DOHH2 (cell line): Measurements from ENCODE around the gene RSF1.

Experiments used
- H3F3A ChIP-seq: fragments of 200-600 bp; sonication (generic), shearing (Covaris generic); 2 replicates; pipeline ENCODE4 v1.6.0; 2016; ENCODE audit warnings: antibody characterized with exemption, mild to moderate bottlenecking; ENCODE audit not compliant: control insufficient read depth, insufficient read depth
- H3K27ac ChIP-seq: fragments of 200-600 bp; sonication (generic); 2 replicates; pipeline ENCODE4 v1.5.1; 2014; ENCODE audit warnings: low read depth, mild to moderate bottlenecking, low read length, moderate library complexity
- H3K27me3 ChIP-seq: fragments of 200-600 bp; sonication (generic); 2 replicates; pipeline ENCODE4 v1.6.1; 2014; ENCODE audit warnings: mild to moderate bottlenecking, low read length, mixed read lengths; ENCODE audit not compliant: control insufficient read depth
- H3K36me3 ChIP-seq: fragments of 200-600 bp; sonication (generic); 2 replicates; pipeline ENCODE4 v1.6.1; 2014; ENCODE audit warnings: mild to moderate bottlenecking, low read length, moderate library complexity, mixed read lengths; ENCODE audit not compliant: control insufficient read depth
- H3K4me1 ChIP-seq: fragments of 200-600 bp; sonication (generic); 2 replicates; pipeline ENCODE4 v1.6.1; 2014; ENCODE audit warnings: mild to moderate bottlenecking, low read length, mixed read lengths; ENCODE audit not compliant: control insufficient read depth
- H3K4me2 ChIP-seq: fragments of 200-600 bp; sonication (generic); 2 replicates; pipeline ENCODE4 v1.6.0; 2014; ENCODE audit warnings: mild to moderate bottlenecking, low read length, moderate library complexity
- H3K4me3 ChIP-seq: fragments of 200-600 bp; sonication (generic); 2 replicates; pipeline ENCODE4 v1.5.1; 2014; ENCODE audit warnings: mild to moderate bottlenecking, low read length, mixed read lengths
- H3K79me2 ChIP-seq: fragments of 200-600 bp; sonication (generic); 2 replicates; pipeline ENCODE4 v1.6.1; 2014; ENCODE audit warnings: mild to moderate bottlenecking, low read length, mixed read lengths; ENCODE audit not compliant: control insufficient read depth
- H3K9me2 ChIP-seq: fragments of 200-600 bp; sonication (generic); replicated peaks from 2 replicates; pipeline ENCODE4 v1.6.1; 2014; ENCODE audit warnings: mild to moderate bottlenecking, low read length, mixed read lengths; ENCODE audit not compliant: control insufficient read depth
- H3K9me3 ChIP-seq: fragments of 200-600 bp; sonication (generic); 2 replicates; pipeline ENCODE4 v1.6.1; 2014; ENCODE audit warnings: antibody characterized with exemption, low read length, mixed read lengths; ENCODE audit not compliant: control insufficient read depth, insufficient read depth
- H4K20me1 ChIP-seq: fragments of 200-600 bp; sonication (generic); 2 replicates; pipeline ENCODE4 v1.6.0; 2014; ENCODE audit warnings: low read depth, mild to moderate bottlenecking, antibody characterized with exemption, low read length, moderate library complexity; ENCODE audit not compliant: control insufficient read depth, insufficient read depth
- EZH2phosphoT487 ChIP-seq: fragments of 200-600 bp; sonication (generic); IDR thresholded peaks from 2 replicates; pipeline ENCODE4 v1.6.1; 2017; ENCODE audit warnings: borderline replicate concordance, mild to moderate bottlenecking, antibody characterized with exemption, low read length, moderate library complexity, mixed read lengths
- TF ChIP-seq, protein P1 (sequence below): fragments of 200-600 bp; sonication (generic); IDR thresholded peaks from one replicate; pipeline ENCODE4 v1.5.1; 2014; ENCODE audit warnings: antibody characterized with exemption, mild to moderate bottlenecking, low read depth, low read length; ENCODE audit not compliant: poor library complexity, severe bottlenecking

Gene RSF1

GRCh38 chr11:77814848-77815247 is 5.7 kb downstream of the RSF1 start:
- Histone ChIP-seq H3F3A (peaks cover 3% of the 10 kb centered on the region; the same call in 1 of the 2 replicates), H3K79me2 (peaks cover 100% of the 10 kb centered on the region), H3K36me3 (peaks cover 76% of the 10 kb centered on the region), H3K9me3 (peaks cover 4% of the 10 kb centered on the region; the same call in 1 of the 2 replicates), H3K27me3 (no peaks in the 10 kb centered on the region), H3K4me2 (no peak overlapping the region), H3K4me1 (peaks cover 15% of the 10 kb centered on the region), H3K4me3 (no peak overlapping the region), H3K27ac (no peak overlapping the region), H4K20me1 (peaks cover 12% of the 10 kb centered on the region), H3K9me2 (no peaks in the 10 kb centered on the region)
- TF ChIP-seq EZH2phosphoT487, result no peak
- TF ChIP-seq, protein P1, sequence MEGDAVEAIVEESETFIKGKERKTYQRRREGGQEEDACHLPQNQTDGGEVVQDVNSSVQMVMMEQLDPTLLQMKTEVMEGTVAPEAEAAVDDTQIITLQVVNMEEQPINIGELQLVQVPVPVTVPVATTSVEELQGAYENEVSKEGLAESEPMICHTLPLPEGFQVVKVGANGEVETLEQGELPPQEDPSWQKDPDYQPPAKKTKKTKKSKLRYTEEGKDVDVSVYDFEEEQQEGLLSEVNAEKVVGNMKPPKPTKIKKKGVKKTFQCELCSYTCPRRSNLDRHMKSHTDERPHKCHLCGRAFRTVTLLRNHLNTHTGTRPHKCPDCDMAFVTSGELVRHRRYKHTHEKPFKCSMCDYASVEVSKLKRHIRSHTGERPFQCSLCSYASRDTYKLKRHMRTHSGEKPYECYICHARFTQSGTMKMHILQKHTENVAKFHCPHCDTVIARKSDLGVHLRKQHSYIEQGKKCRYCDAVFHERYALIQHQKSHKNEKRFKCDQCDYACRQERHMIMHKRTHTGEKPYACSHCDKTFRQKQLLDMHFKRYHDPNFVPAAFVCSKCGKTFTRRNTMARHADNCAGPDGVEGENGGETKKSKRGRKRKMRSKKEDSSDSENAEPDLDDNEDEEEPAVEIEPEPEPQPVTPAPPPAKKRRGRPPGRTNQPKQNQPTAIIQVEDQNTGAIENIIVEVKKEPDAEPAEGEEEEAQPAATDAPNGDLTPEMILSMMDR, result no peak

GRCh38 chr11:77813256-77813655 is 7.3 kb downstream of the RSF1 start:
- H3K27me3 ChIP-seq, result no peaks in the 10 kb centered on the region
- H3K36me3 ChIP-seq, result peaks cover 75% of the 10 kb centered on the region
- H3K4me1 ChIP-seq, result peaks cover 7% of the 10 kb centered on the region
- peaks cover 4% of the 10 kb centered on the region; the same call in 1 of the 2 replicates for H3K9me3 ChIP-seq
- no peak overlapping the region for H3K27ac ChIP-seq
- peaks cover 10% of the 10 kb centered on the region for H4K20me1 ChIP-seq
- H3K4me2 ChIP-seq, result no peak overlapping the region
- H3K9me2 ChIP-seq, result no peaks in the 10 kb centered on the region
- peaks cover 97% of the 10 kb centered on the region for H3K79me2 ChIP-seq
- H3F3A ChIP-seq, result no peaks in the 10 kb centered on the region
- H3K4me3 ChIP-seq, result no peak overlapping the region
- TF ChIP-seq, protein P1, result no peak
- TF ChIP-seq EZH2phosphoT487, result no peak

- Histone ChIP-seq H4K20me1 (peaks cover 9% of the 10 kb centered on the region), H3K79me2 (peaks cover 96% of the 10 kb centered on the region), H3K9me3 (no peaks in the 10 kb centered on the region), H3K27ac (no peak overlapping the region), H3K36me3 (peaks cover 34% of the 10 kb centered on the region), H3K4me1 (peaks cover 10% of the 10 kb centered on the region; the same call in 1 of the 2 replicates), H3K9me2 (no peaks in the 10 kb centered on the region), H3K4me2 (no peak overlapping the region), H3F3A (no peaks in the 10 kb centered on the region), H3K27me3 (no peaks in the 10 kb centered on the region), H3K4me3 (no peak overlapping the region)
- TF ChIP-seq EZH2phosphoT487, result no peak
Observed at GRCh38 chr11:77806993-77807392, 13.5 kb downstream of the RSF1 start.

GRCh38 chr11:77806415-77806814 is 14.1 kb downstream of the RSF1 start:
- H3K27me3 ChIP-seq, result no peaks in the 10 kb centered on the region
- no peak overlapping the region for H3K4me3 ChIP-seq
- H3K4me2 ChIP-seq, result no peak overlapping the region
- no peak overlapping the region for H3K27ac ChIP-seq
- H3K36me3 ChIP-seq, result peaks cover 28% of the 10 kb centered on the region
- TF ChIP-seq, protein P1, result no peak
- TF ChIP-seq EZH2phosphoT487, result no peak
- no peaks in the 10 kb centered on the region for H3K9me3 ChIP-seq
- H3F3A ChIP-seq, result no peaks in the 10 kb centered on the region
- H3K4me1 ChIP-seq, result peaks cover 10% of the 10 kb centered on the region; the same call in 1 of the 2 replicates
- H3K79me2 ChIP-seq, result peaks cover 96% of the 10 kb centered on the region
- H3K9me2 ChIP-seq, result no peaks in the 10 kb centered on the region
- H4K20me1 ChIP-seq, result peaks cover 9% of the 10 kb centered on the region
